ENCODE results near the gene SPATA9.

SPATA9 gene

DNA sequence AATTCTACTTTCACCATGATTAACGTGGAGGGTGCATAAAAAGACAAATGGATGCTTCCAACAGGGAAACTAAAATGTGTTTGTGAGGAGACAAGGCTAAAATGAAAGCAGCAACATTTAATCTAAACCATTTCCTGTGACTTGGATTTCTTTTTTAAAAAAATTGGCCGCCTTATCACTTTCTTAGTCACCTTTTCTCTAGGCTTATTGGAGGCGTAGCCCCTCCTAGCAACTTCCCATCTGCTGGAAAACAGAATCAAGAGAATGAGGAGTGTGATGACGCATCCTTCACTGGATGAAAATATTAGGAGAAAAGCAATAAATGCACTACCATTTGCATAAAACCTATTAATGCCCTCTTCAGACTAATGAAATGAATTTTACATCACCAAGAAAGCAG lies 63.7 kb downstream of the SPATA9 start:
- no peak for DNase-seq (ENCODE audit: low spot score)

- no peak for DNase-seq (ENCODE audit: low spot score)
These were observed 65.7 kb downstream of the SPATA9 start for GRCh38 chr5:95617057-95617456.

DNA sequence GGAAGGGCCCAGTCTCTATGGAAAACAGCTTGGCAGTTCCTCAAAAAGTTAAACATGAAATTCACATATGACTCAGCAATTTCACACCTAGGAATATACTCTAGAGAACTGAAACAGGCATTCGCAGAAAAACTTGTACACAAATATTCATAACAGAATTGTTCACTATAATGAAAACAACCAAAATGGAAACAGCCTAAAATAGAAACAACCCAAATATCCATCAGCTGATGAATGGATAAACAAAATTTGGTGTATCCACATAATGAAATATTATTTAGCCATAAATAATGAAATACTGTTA lies 67.7 kb downstream of the SPATA9 start:
- no peak for DNase-seq (ENCODE audit: low spot score)

DNA sequence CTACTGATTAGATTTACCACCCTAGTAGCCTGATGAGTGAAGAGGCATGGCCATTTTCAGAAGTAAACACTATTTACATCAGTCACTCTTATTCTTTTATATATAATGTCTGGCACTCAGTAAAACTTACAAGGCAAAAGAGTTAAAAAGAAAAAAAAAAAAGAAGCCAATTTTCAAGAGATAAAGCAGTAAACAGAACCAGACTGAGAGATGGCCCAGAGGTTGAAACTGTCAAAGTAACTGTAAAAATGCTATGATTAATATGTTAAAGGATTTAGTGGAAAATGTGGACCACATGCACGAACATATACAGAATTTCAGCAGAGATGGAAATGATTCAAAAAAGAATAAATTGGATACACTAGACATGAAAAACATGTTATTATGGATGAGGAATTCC lies 69.3 kb downstream of the SPATA9 start:
- DNase-seq (ENCODE audit: low spot score) = no peak

- DNase-seq (ENCODE audit: low spot score) = no peak
These were observed 71.4 kb downstream of the SPATA9 start for GRCh38 chr5:95611396-95611795.

DNA sequence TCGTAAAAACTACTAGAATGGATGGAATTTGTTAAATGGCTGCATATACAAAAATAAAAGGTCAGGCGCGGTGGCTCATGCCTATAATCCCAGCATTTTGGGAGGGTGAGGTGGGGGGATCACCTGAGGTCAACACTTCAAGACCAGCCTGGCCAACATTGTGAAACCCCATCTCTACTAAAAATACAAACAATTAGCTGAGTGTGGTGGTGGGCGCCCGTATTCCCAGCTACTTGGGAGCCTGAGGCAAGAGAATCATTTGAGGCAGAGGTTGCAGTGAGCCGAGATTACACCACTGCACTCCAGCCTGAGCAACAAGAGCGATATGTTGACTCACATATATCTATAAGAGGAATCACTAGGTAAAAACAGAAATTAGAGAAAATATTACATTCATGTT lies 72.2 kb downstream of the SPATA9 start:
- no peak for DNase-seq (ENCODE audit: low spot score)

- DNase-seq (ENCODE audit: low spot score) = no peak
These were observed 73.1 kb downstream of the SPATA9 start for GRCh38 chr5:95609711-95610110.

Measured in AG08395 (cell line).